Calu3 (cell line): ENCODE measurements around the gene ARHGAP8. TPM values are rescaled to one million over a fixed set of nuclear protein-coding genes. Genes with fewer than 3 reads are reported as not detected.

Experiments
- BruUV-seq: library from RNA; stranded (reverse); fragments of 400-500 nt; replicated peaks from 2 replicates; lab custom pipeline; 2021; lab: Mats Ljungman, UMichigan
- CTCF ChIA-PET: fragments of 300-600 bp; sonication (Branson Sonifier 250); formaldehyde crosslinking; loops from one replicate; lab custom pipeline; 2022; ENCODE audit warnings: antibody characterized with exemption; lab: Charles Lee
- DNase-seq: peaks from one replicate; pipeline ENCODE4 v3.0.0; 2022
- H3K27ac Mint-ChIP-seq: one replicate; pipeline ENCODE4 v1.8.0; 2022; ENCODE audit warnings: mixed read lengths; ENCODE audit not compliant: unreplicated experiment
- H3K27me3 Mint-ChIP-seq: one replicate; pipeline ENCODE4 v1.8.0; 2022; ENCODE audit warnings: mixed read lengths; ENCODE audit not compliant: unreplicated experiment
- H3K36me3 Mint-ChIP-seq: one replicate; pipeline ENCODE4 v1.8.0; 2022; ENCODE audit warnings: mild to moderate bottlenecking, moderate library complexity, mixed read lengths; ENCODE audit not compliant: insufficient read depth, unreplicated experiment
- H3K4me1 Mint-ChIP-seq: one replicate; pipeline ENCODE4 v1.8.0; 2022; ENCODE audit warnings: mild to moderate bottlenecking, low read depth, mixed read lengths; ENCODE audit not compliant: unreplicated experiment
- H3K4me3 Mint-ChIP-seq: one replicate; pipeline ENCODE4 v1.8.0; 2022; ENCODE audit warnings: mild to moderate bottlenecking, low read depth, moderate library complexity, mixed read lengths; ENCODE audit not compliant: unreplicated experiment
- H3K9me3 Mint-ChIP-seq: one replicate; pipeline ENCODE4 v1.8.0; 2022; ENCODE audit warnings: low read depth, mixed read lengths; ENCODE audit not compliant: unreplicated experiment
- CTCF ChIP-seq: fragments of 200-600 bp; IDR thresholded peaks from one replicate; pipeline ENCODE4 v1.8.0; 2022; ENCODE audit warnings: antibody characterized with exemption; ENCODE audit not compliant: unreplicated experiment
- intact Hi-C: fragments of 100-400 bp; cut with micrococcal nuclease; formaldehyde crosslinking; loops from one replicate; pipeline ENCODE4 v1.10.0; 2022; ENCODE audit not compliant: unreplicated experiment
- total RNA-seq: library from RNA; stranded (reverse); gene quantifications from 2 replicates; pipeline ENCODE4 v1.2.3, GENCODE V29; 2022

ARHGAP8 gene
- total RNA-seq, 1 experiment from 2014 or later, result 127 TPM

DNA sequence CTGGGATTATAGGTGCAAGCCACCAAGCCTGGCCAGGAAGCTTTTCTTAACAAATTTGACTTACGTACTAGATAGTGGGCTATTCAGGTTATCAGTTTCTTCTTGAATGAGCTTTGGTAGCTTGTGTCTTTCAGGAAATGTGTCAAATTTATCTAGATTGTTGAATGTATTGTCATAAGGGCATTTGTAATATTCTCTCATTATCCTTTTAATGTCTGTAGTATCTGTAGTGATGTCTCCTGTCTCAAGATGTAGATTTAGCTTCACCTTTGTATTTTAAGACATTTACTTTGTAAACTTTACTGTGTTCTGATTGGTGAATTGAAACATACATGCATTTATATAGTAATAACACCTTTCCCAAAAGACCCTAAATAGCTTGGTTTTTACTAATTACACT, 20.7 kb downstream of the ARHGAP8 start:
- no peaks in the 10 kb centered on the region for H3K27me3 Mint-ChIP-seq
- H3K27ac Mint-ChIP-seq, result no peak overlapping the region
- TF ChIP-seq CTCF, result no peak
- H3K4me1 Mint-ChIP-seq, result peaks cover 7% of the 10 kb centered on the region
- H3K4me3 Mint-ChIP-seq, result no peak overlapping the region
- no peak for DNase-seq
- no TSS peak for BruUV-seq
- no peaks in the 10 kb centered on the region for H3K9me3 Mint-ChIP-seq
- CTCF ChIA-PET, result no interaction called here
- peaks cover 19% of the 10 kb centered on the region for H3K36me3 Mint-ChIP-seq
- intact Hi-C loops, result no loop called here

- DNase-seq, result no peak
- H3K9me3 Mint-ChIP-seq, result no peaks in the 10 kb centered on the region
- H3K4me3 Mint-ChIP-seq, result no peak overlapping the region
- intact Hi-C loops, result no loop called here
- no peaks in the 10 kb centered on the region for H3K27me3 Mint-ChIP-seq
- H3K4me1 Mint-ChIP-seq, result peaks cover 7% of the 10 kb centered on the region
- peaks cover 22% of the 10 kb centered on the region for H3K36me3 Mint-ChIP-seq
- no peak overlapping the region for H3K27ac Mint-ChIP-seq
- no peak for TF ChIP-seq CTCF
- CTCF ChIA-PET, result no interaction called here
- no TSS peak for BruUV-seq
Observed at GRCh38 chr22:44775862-44776261, 23.5 kb downstream of the ARHGAP8 start.

DNA sequence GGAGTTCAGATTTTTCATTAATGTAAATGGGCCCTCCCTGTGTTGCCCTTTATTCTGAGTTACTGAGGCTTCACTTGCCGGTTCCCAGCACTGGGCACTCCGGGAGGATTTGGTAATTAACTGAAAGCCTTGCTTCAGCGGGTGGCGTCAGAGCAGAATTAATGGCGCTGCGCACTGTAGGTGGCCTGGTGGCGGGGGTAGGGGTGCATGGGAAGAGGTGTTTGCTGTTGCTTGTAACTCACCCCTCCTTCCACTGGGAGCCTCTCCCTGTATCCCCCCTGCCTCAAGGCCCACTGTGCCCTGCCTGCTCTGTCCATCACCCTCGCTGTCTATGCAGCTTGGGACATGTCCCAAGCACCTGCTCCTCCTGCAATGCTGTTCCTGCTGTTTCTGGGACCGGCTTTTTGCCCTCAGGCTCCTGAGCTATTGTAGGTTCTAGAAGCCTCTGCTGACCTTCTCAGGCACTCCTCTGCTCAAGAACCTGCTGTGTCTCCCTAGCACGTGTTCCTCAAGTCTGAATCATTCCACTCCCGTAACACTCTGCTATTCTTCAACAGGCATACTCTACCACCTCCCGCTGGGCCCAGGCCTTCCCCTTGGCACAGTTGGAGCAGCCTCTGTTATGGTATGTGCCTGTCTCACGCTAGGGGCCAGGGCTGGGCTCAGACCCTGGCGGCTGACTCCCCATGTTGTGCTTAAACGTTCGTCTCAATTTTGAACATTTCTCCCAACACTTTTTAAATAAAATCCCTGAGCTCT, 24.4 kb downstream of the ARHGAP8 start:
- Mint-ChIP-seq H3K9me3 (no peaks in the 10 kb centered on the region), H3K4me3 (no peak overlapping the region), H3K27ac (no peak overlapping the region), H3K4me1 (peaks cover 4% of the 10 kb centered on the region), H3K27me3 (no peaks in the 10 kb centered on the region), H3K36me3 (peaks cover 21% of the 10 kb centered on the region)
- BruUV-seq, result no TSS peak
- DNase-seq, result no peak
- TF ChIP-seq CTCF, result no peak
- intact Hi-C loops, result no loop called here
- CTCF ChIA-PET, result no interaction called here

DNA sequence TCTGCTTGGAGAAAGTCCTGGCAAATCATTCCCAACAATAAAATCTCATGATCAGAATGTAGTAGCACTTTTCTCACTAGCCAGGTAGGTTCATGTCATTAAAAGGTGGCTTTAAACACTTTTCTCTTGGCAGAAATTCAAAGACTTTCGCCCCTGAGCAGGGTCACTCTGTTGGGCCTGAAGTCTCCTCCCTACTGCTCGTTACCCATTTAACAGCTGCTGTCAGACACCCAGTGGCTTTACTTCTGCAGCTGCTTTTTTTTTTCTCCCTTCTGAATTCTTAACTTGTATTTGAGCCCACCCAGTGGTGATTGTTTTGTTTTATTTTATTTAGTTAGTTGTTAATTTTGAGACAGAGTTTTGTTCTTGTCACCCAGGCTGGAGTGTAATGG, 25.0 kb downstream of the ARHGAP8 start:
- BruUV-seq, result no TSS peak
- TF ChIP-seq CTCF, result no peak
- Mint-ChIP-seq H3K9me3 (no peaks in the 10 kb centered on the region), H3K4me3 (no peak overlapping the region), H3K36me3 (peaks cover 16% of the 10 kb centered on the region), H3K4me1 (no peaks in the 10 kb centered on the region), H3K27me3 (no peaks in the 10 kb centered on the region), H3K27ac (no peak overlapping the region)
- no peak for DNase-seq
- CTCF ChIA-PET, result no interaction called here
- intact Hi-C loops, result no loop called here
